Sigmoid colon (tissue), 7 donors: ENCODE measurements around the gene RAPGEF2. TPM values are rescaled to one million over a fixed set of nuclear protein-coding genes. Genes with fewer than 3 reads are reported as not detected.

Experiments
- DNase-seq: peaks from one replicate; pipeline ENCODE4 v3.0.0-alpha.2; 2019
- H3K27ac ChIP-seq, 4 donors: fragments of 200-600 bp; sonication (generic); one replicate each; pipeline ENCODE4 v1.5.1; 2016 to 2019; ENCODE audit warnings: mild to moderate bottlenecking in 1 of 4
- H3K27me3 ChIP-seq, 3 donors: fragments of 200-600 bp; sonication (generic); one replicate each; pipeline ENCODE4 v1.5.1; 2019; ENCODE audit warnings: mild to moderate bottlenecking in 1 of 3
- H3K36me3 ChIP-seq, 4 donors: fragments of 200-600 bp; sonication (generic); one replicate each; pipeline ENCODE4 v1.5.1; 2016 to 2019
- H3K4me1 ChIP-seq, 4 donors: fragments of 200-600 bp; sonication (generic); one replicate each; pipeline ENCODE4 v1.5.1; 2017 to 2019
- H3K4me3 ChIP-seq, 4 donors: fragments of 200-600 bp; sonication (generic); one replicate each; pipeline ENCODE4 v1.5.1; 2017 to 2019; ENCODE audit warnings: mild to moderate bottlenecking in 2 of 4, moderate library complexity in 1 of 4
- H3K9me3 ChIP-seq, 4 donors: fragments of 200-600 bp in 3 of 4; sonication (generic) in 3 of 4; one replicate each; pipeline versions ENCODE4 v1.5.1 to v1.6.1; 2013 to 2019
- CTCF ChIP-seq, 4 experiments: fragments of 450-650 bp in 3 of 4; fragments of 200-600 bp in 1 of 4; IDR thresholded peaks; one replicate each; pipeline ENCODE4 v1.5.1; 2016 to 2019; ENCODE audit warnings: antibody characterized with exemption in 4 of 4, mild to moderate bottlenecking in 3 of 4, moderate library complexity in 2 of 4
- EP300 ChIP-seq, 4 donors: sonication (generic); formaldehyde crosslinking; IDR thresholded peaks; one replicate each; pipeline ENCODE4 v1.6.1; 2017; ENCODE audit warnings: antibody characterized with exemption in 4 of 4
- POLR2A ChIP-seq, 2 donors: fragments of 450-650 bp; IDR thresholded peaks; one replicate each; pipeline ENCODE4 v1.6.1; 2016; ENCODE audit warnings: antibody characterized with exemption in 2 of 2, mild to moderate bottlenecking in 2 of 2, moderate library complexity in 2 of 2
- POLR2AphosphoS5 ChIP-seq, 4 donors: sonication (generic); formaldehyde crosslinking; IDR thresholded peaks; one replicate each; pipeline ENCODE4 v1.6.1; 2017; ENCODE audit warnings: antibody characterized with exemption in 4 of 4
- WGBS, 2 donors: extraction: QIAGEN DNeasy Blood & Tissue Kit; methylation state at CpG; one replicate each; pipeline ENCODE4 v1.1.7; 2013; 5-methylcytosine and 5-hydroxymethylcytosine counted together
- intact Hi-C: fragments of 100-400 bp; cut with DNase I; formaldehyde crosslinking; loops from one replicate; pipeline ENCODE4 v1.15.1; 2023
- polyA plus RNA-seq, 3 donors: library from polyadenylated mRNA; stranded (reverse); fragments of 200-250 nt; gene quantifications; one replicate each; pipeline ENCODE4 v1.2.3, GENCODE V29; 2013
- total RNA-seq, 4 donors: library from RNA; depleted of rRNA; stranded (reverse); fragments of >200 nt; gene quantifications; one replicate each; pipeline ENCODE4 v1.1.0, GENCODE V29; 2016
- donor health status: healthy with polysubstance abuse.
- donor health status: Bipolar disorder and iron deficiency.
- donor health status: healthy.

RAPGEF2 gene
- total and polyA plus RNA-seq, 7 donors = 7.8 to 63.1 (median 34.2) TPM

DNA sequence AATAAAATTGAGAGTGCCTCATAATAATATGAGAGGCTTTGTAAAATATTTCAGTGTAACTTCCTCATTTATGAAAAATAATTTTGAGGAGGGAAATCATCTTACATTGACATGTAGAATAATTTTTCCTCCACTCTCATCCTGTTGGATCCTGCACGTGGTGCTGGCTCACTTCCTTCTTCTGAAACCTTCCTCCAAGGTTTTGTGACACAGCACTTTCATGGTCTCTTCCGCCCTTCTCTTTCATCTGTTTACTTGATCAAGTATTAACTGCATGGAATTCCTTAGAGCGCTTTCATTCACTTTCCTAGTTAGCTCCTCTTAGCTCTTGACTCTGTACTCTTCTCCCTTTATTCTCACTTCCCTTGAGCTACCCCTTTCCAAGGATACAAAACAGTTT is 246.5 kb downstream of the RAPGEF2 start:
- intact Hi-C loops = no loop called here
- 87 to 90% methylated on average over 3 of the region's 3 CpGs for WGBS, 2 donors
- H3K9me3 ChIP-seq = no peaks in the 10 kb centered on the region
- peaks cover 9 to 94% (median 31%) of the 10 kb centered on the region in 4 donors for H3K36me3 ChIP-seq
- H3K4me1 ChIP-seq = no peaks in the 10 kb centered on the region
- no peak overlapping the region for H3K4me3 ChIP-seq
- TF ChIP-seq EP300 (IDR thresholded peaks at IDR 0.05) = no peak
- no peak for TF ChIP-seq CTCF (IDR thresholded peaks at IDR 0.05)
- DNase-seq = no peak
- no peak overlapping the region for H3K27ac ChIP-seq
- no peaks in the 10 kb centered on the region for H3K27me3 ChIP-seq

DNA sequence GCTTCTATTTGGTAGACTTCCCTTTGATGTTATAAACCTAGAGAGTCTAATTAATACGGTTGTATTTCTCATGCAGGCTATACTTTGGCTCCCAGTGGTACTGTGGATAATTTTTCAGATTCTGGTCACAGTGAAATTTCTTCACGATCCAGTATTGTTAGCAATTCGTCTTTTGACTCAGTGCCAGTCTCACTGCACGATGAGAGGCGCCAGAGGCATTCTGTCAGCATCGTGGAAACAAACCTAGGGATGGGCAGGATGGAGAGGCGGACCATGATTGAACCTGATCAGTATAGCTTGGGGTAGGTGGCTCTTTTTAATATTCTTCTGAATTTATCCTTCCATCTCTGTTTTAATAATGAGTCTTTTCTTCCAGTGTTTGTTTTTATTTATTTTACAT is 249.7 kb downstream of the RAPGEF2 start:
- peaks cover 16 to 95% (median 36%) of the 10 kb centered on the region in 4 donors for H3K36me3 ChIP-seq
- 89 to 90% methylated on average over 7 of the region's 7 CpGs for WGBS, 2 donors
- H3K27ac ChIP-seq = no peak overlapping the region
- no peaks in the 10 kb centered on the region for H3K9me3 ChIP-seq
- DNase-seq = no peak
- H3K4me3 ChIP-seq = no peak overlapping the region
- H3K27me3 ChIP-seq = no peaks in the 10 kb centered on the region
- peaks cover 0 to under 1% (median 0%) of the 10 kb centered on the region in 4 donors for H3K4me1 ChIP-seq
- TF ChIP-seq EP300 (IDR thresholded peaks at IDR 0.05) (no peak), POLR2A (IDR thresholded peaks at IDR 0.05) (no peak), POLR2AphosphoS5 (IDR thresholded peaks at IDR 0.05) (no peak), CTCF (IDR thresholded peaks at IDR 0.05) (no peak)
- intact Hi-C loops = no loop called here

DNA sequence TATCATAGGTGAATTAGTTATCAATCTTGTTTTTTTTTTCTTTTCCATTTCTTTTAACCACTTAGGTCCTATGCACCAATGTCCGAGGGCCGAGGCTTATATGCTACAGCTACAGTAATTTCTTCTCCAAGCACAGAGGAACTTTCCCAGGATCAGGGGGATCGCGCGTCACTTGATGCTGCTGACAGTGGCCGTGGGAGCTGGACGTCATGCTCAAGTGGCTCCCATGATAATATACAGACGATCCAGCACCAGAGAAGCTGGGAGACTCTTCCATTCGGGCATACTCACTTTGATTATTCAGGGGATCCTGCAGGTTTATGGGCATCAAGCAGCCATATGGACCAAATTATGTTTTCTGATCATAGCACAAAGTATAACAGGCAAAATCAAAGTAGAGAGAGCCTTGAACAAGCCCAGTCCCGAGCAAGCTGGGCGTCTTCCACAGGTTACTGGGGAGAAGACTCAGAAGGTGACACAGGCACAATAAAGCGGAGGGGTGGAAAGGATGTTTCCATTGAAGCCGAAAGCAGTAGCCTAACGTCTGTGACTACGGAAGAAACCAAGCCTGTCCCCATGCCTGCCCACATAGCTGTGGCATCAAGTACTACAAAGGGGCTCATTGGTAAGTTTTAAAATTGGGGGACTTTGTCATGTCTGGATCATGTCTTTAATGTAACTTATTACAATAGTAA is 250.7 kb downstream of the RAPGEF2 start:
- TF ChIP-seq POLR2AphosphoS5 (IDR thresholded peaks at IDR 0.05) (no peak), EP300 (IDR thresholded peaks at IDR 0.05) (no peak), CTCF (IDR thresholded peaks at IDR 0.05) (no peak), POLR2A (IDR thresholded peaks at IDR 0.05) (no peak)
- intact Hi-C loops = no loop called here
- no peak overlapping the region for H3K4me3 ChIP-seq
- H3K9me3 ChIP-seq = no peaks in the 10 kb centered on the region
- H3K27ac ChIP-seq = no peak overlapping the region
- peaks cover 16 to 95% (median 38%) of the 10 kb centered on the region in 4 donors for H3K36me3 ChIP-seq
- DNase-seq = no peak
- no peaks in the 10 kb centered on the region for H3K27me3 ChIP-seq
- peaks cover 0 to 9% (median 7%) of the 10 kb centered on the region in 4 donors for H3K4me1 ChIP-seq
- 98% methylated on average over 15 of the region's 15 CpGs for WGBS, 2 donors

DNA sequence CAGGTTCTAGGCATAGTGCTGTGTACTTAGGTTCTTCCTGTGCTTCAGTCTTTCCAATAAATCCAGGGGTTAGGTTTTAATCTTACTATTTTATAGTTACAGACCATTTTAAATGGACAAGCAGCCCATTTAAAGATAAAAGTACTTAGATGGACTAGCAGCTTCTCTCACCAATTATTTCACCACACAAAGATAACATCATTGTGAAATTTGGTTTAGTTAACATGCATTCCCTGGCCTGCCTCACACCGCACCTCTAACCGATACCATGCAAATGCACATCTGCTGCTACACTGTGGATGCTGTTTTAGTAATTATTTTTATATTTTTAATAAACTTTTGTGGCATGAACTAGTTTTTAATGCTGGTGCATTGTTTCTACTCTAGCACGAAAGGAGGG is 252.6 kb downstream of the RAPGEF2 start:
- no peak for TF ChIP-seq POLR2A (IDR thresholded peaks at IDR 0.05)
- TF ChIP-seq EP300 (IDR thresholded peaks at IDR 0.05) = no peak
- no peak for TF ChIP-seq POLR2AphosphoS5 (IDR thresholded peaks at IDR 0.05)
- no peak for TF ChIP-seq CTCF (IDR thresholded peaks at IDR 0.05)
- no peak for DNase-seq
- no peaks in the 10 kb centered on the region for H3K27me3 ChIP-seq
- intact Hi-C loops = no loop called here
- H3K36me3 ChIP-seq = peaks cover 16 to 99% (median 41%) of the 10 kb centered on the region in 4 donors
- no peak overlapping the region for H3K27ac ChIP-seq
- H3K4me1 ChIP-seq = peaks cover 0 to 13% (median 7%) of the 10 kb centered on the region in 4 donors
- H3K4me3 ChIP-seq = no peak overlapping the region
- 98 to 99% methylated on average over 3 of the region's 3 CpGs for WGBS, 2 donors
- H3K9me3 ChIP-seq = no peaks in the 10 kb centered on the region

- no peak for DNase-seq
- H3K27me3 ChIP-seq = no peaks in the 10 kb centered on the region
- TF ChIP-seq POLR2A (IDR thresholded peaks at IDR 0.05) (no peak), CTCF (IDR thresholded peaks at IDR 0.05) (no peak), EP300 (IDR thresholded peaks at IDR 0.05) (no peak), POLR2AphosphoS5 (IDR thresholded peaks at IDR 0.05) (no peak)
- no peak overlapping the region for H3K4me3 ChIP-seq
- H3K36me3 ChIP-seq = peaks cover 16 to 86% (median 29%) of the 10 kb centered on the region in 4 donors
- no peaks in the 10 kb centered on the region for H3K9me3 ChIP-seq
- intact Hi-C loops = no loop called here
- H3K4me1 ChIP-seq = peaks cover 0 to 13% (median 7%) of the 10 kb centered on the region in 4 donors
- H3K27ac ChIP-seq = no peak overlapping the region
- WGBS, 2 donors = 96% methylated on average over 8 of the region's 8 CpGs
These were observed 254.5 kb downstream of the RAPGEF2 start for GRCh38 chr4:159357350-159357749.
